ENCODE measurements around the gene TAS1R1.
A peak's percentile ranks its signal among the peaks of the same experiment; 100 is the strongest.

TAS1R1 gene

GRCh38 chr1:6554907-6555778, at the start of gene TAS1R1:
Gene TAS1R1, plus strand, starts transcription at chr1:6555307. Its CDS starts 67 bp downstream, at chr1:6555374.
- H3K27me3 ChIP-seq (ENCODE audit: control insufficient read depth, insufficient read depth, low read length): no peaks in the 10 kb centered on the region
- peaks cover 24% of the 10 kb centered on the region for H3K4me1 ChIP-seq (ENCODE audit: control insufficient read depth, insufficient read depth, low read length)
- H3K36me3 ChIP-seq (ENCODE audit: control insufficient read depth, insufficient read depth, low read length): no peaks in the 10 kb centered on the region
- no peaks in the 10 kb centered on the region for H3K9me3 ChIP-seq (ENCODE audit: control insufficient read depth, low read length)
- peak within 1 kb of the TSS; percentile 88 for H3K9ac ChIP-seq (ENCODE audit: low read length)
- peak within 1 kb of the TSS; percentile 63 for H3K4me3 ChIP-seq (ENCODE audit: low read length)

- H3K4me1 ChIP-seq (ENCODE audit: control insufficient read depth, insufficient read depth, low read length): peaks cover 6% of the 10 kb centered on the region
- no peak overlapping the region for H3K9ac ChIP-seq (ENCODE audit: low read length)
- H3K4me3 ChIP-seq (ENCODE audit: low read length): no peak overlapping the region
- H3K9me3 ChIP-seq (ENCODE audit: control insufficient read depth, low read length): no peaks in the 10 kb centered on the region
- no peaks in the 10 kb centered on the region for H3K36me3 ChIP-seq (ENCODE audit: control insufficient read depth, insufficient read depth, low read length)
- H3K27me3 ChIP-seq (ENCODE audit: control insufficient read depth, insufficient read depth, low read length): peaks cover 13% of the 10 kb centered on the region
Observed at GRCh38 chr1:6505367-6506209, 49.5 kb upstream of the TAS1R1 start.

GRCh38 chr1:6506210-6507036, 48.7 kb upstream of the TAS1R1 start:
- H3K4me3 ChIP-seq (ENCODE audit: low read length): no peak overlapping the region
- no peaks in the 10 kb centered on the region for H3K9me3 ChIP-seq (ENCODE audit: control insufficient read depth, low read length)
- H3K36me3 ChIP-seq (ENCODE audit: control insufficient read depth, insufficient read depth, low read length): no peaks in the 10 kb centered on the region
- peaks cover 6% of the 10 kb centered on the region for H3K4me1 ChIP-seq (ENCODE audit: control insufficient read depth, insufficient read depth, low read length)
- H3K27me3 ChIP-seq (ENCODE audit: control insufficient read depth, insufficient read depth, low read length): peaks cover 13% of the 10 kb centered on the region
- no peak overlapping the region for H3K9ac ChIP-seq (ENCODE audit: low read length)

- H3K9ac ChIP-seq (ENCODE audit: low read length): no peak overlapping the region
- H3K27me3 ChIP-seq (ENCODE audit: control insufficient read depth, insufficient read depth, low read length): peaks cover 8% of the 10 kb centered on the region
- H3K4me3 ChIP-seq (ENCODE audit: low read length): no peak overlapping the region
- H3K36me3 ChIP-seq (ENCODE audit: control insufficient read depth, insufficient read depth, low read length): no peaks in the 10 kb centered on the region
- peaks cover 2% of the 10 kb centered on the region for H3K4me1 ChIP-seq (ENCODE audit: control insufficient read depth, insufficient read depth, low read length)
- no peaks in the 10 kb centered on the region for H3K9me3 ChIP-seq (ENCODE audit: control insufficient read depth, low read length)
Observed at GRCh38 chr1:6507037-6507428, 48.1 kb upstream of the TAS1R1 start.

DNA sequence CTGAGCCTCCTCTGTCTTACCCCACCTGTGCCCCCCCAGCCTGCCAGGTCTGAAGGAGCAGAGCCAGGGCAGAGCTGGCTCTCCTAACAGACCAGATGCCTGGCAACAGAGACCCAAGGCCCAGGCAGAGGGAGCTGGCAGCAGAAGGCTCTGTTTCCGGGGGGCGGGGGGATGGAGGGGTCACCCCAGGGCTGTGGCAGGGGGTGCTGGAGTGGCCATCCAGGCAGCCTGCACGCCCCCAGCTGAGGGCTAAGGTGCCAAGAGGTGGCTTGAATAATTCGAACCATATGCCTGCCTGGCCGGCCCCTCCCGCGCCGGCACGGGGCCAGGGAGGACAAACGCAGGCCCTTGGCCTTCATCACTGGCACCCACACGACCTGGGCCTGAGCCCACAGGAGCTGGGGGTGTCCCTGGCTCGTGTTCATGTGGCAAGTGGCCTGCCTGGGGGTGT, 47.6 kb upstream of the TAS1R1 start:
- Histone ChIP-seq H3K9ac (ENCODE audit: low read length) (no peak overlapping the region), H3K27me3 (ENCODE audit: control insufficient read depth, insufficient read depth, low read length) (peaks cover 6% of the 10 kb centered on the region), H3K9me3 (ENCODE audit: control insufficient read depth, low read length) (no peaks in the 10 kb centered on the region), H3K4me3 (ENCODE audit: low read length) (no peak overlapping the region), H3K4me1 (ENCODE audit: control insufficient read depth, insufficient read depth, low read length) (no peaks in the 10 kb centered on the region), H3K36me3 (ENCODE audit: control insufficient read depth, insufficient read depth, low read length) (no peaks in the 10 kb centered on the region)

DNA sequence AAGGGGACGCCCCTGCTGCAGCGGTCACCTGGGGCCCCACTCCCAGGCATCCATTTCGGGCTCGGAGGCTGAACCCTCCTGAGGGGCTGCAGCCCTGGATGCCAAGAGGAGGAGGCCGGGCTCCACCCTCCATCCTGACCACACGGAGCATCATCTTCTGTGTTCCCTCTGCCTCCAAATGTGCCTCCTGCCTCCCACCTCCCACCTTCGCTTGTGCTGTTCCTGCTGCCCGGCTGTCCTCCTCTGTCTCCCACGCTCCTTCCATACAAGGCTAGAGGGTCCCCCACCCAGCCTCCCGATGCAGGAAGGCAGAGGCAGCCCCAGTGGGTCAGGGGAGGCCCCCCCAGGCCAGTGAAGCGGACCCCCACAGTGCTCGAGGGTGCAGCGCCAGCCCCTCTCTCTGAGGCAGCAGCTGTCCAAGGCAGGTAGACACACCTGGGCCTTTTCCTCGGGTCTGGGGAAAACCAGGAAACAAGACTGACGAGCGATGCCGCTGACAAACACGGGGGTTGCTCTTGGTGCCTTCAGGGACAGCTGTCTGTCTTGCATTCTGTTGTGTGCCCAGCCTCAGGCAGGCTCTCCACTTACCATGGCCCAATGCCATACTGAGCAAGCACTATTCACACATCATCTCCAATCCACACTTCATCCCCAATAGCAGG, 46.8 kb upstream of the TAS1R1 start:
- Histone ChIP-seq H3K4me1 (ENCODE audit: control insufficient read depth, insufficient read depth, low read length) (no peaks in the 10 kb centered on the region), H3K9me3 (ENCODE audit: control insufficient read depth, low read length) (no peaks in the 10 kb centered on the region), H3K9ac (ENCODE audit: low read length) (no peak overlapping the region), H3K36me3 (ENCODE audit: control insufficient read depth, insufficient read depth, low read length) (no peaks in the 10 kb centered on the region), H3K27me3 (ENCODE audit: control insufficient read depth, insufficient read depth, low read length) (peaks cover 6% of the 10 kb centered on the region), H3K4me3 (ENCODE audit: low read length) (no peak overlapping the region)

- H3K4me1 ChIP-seq (ENCODE audit: control insufficient read depth, insufficient read depth, low read length): no peaks in the 10 kb centered on the region
- no peaks in the 10 kb centered on the region for H3K9me3 ChIP-seq (ENCODE audit: control insufficient read depth, low read length)
- H3K36me3 ChIP-seq (ENCODE audit: control insufficient read depth, insufficient read depth, low read length): no peaks in the 10 kb centered on the region
- peaks cover 6% of the 10 kb centered on the region for H3K27me3 ChIP-seq (ENCODE audit: control insufficient read depth, insufficient read depth, low read length)
- H3K9ac ChIP-seq (ENCODE audit: low read length): no peak overlapping the region
- H3K4me3 ChIP-seq (ENCODE audit: low read length): no peak overlapping the region
Observed at GRCh38 chr1:6508816-6509189, 46.3 kb upstream of the TAS1R1 start.

DNA sequence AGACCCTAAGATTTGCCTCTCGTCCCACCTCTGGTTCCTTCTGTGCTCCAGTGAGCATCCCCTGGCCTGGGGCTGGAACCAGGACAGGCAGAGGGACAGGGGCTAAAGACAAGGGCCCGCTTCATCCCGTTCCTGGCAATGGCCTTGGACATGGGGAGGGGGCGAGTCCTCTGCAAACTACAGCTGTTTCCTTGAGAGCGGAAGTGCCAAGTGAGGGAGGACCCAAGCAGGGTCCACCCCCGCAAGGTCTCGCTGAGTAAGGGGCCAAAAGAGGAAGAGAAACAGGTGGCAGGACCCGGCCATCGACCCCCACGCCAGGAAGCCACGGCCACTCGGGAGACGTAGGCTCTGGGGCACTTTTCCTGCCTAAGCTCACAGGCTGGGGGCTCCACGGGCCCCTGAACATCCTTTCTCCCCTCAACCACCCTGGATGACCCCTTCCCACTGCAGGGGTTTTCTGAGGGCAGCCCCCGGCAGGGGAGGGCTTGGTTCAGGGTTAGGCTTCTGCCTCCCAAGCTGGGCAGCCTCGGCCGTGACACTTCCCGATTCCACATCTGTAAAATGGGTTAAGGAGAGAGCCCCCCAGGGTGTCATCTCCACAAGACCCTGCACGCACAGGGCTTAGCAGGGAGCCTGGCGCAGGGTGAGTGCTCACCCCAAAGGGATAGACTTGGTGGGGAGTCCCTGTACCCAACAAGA, 45.7 kb upstream of the TAS1R1 start:
- H3K4me3 ChIP-seq (ENCODE audit: low read length): no peak overlapping the region
- H3K27me3 ChIP-seq (ENCODE audit: control insufficient read depth, insufficient read depth, low read length): peaks cover 6% of the 10 kb centered on the region
- H3K36me3 ChIP-seq (ENCODE audit: control insufficient read depth, insufficient read depth, low read length): no peaks in the 10 kb centered on the region
- no peaks in the 10 kb centered on the region for H3K9me3 ChIP-seq (ENCODE audit: control insufficient read depth, low read length)
- H3K9ac ChIP-seq (ENCODE audit: low read length): no peak overlapping the region
- H3K4me1 ChIP-seq (ENCODE audit: control insufficient read depth, insufficient read depth, low read length): no peaks in the 10 kb centered on the region

- Histone ChIP-seq H3K9ac (ENCODE audit: low read length) (no peak overlapping the region), H3K9me3 (ENCODE audit: control insufficient read depth, low read length) (no peaks in the 10 kb centered on the region), H3K4me1 (ENCODE audit: control insufficient read depth, insufficient read depth, low read length) (no peaks in the 10 kb centered on the region), H3K27me3 (ENCODE audit: control insufficient read depth, insufficient read depth, low read length) (peaks cover 6% of the 10 kb centered on the region), H3K4me3 (ENCODE audit: low read length) (no peak overlapping the region), H3K36me3 (ENCODE audit: control insufficient read depth, insufficient read depth, low read length) (no peaks in the 10 kb centered on the region)
Observed at GRCh38 chr1:6509919-6510291, 45.2 kb upstream of the TAS1R1 start.

DNA sequence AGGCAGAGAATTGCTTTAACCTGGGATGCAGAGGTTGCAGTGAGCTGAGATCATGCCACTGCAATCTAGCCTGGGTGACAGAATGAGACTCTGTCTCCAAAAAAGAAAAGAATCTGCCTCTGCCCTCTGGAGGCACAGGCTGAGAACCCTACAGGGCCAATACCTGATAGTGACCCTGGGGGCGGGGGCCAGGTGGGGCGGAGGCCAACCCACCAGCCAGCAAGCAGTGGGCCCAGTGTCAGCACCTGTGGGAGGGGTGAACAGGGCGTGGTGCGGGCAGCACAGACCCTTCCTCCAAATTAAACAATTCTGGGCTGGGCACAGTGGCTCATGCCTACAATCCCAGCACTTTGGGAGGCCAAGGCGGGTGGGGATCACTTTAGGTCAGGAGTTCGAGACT, 44.6 kb upstream of the TAS1R1 start:
- no peaks in the 10 kb centered on the region for H3K4me1 ChIP-seq (ENCODE audit: control insufficient read depth, insufficient read depth, low read length)
- no peaks in the 10 kb centered on the region for H3K36me3 ChIP-seq (ENCODE audit: control insufficient read depth, insufficient read depth, low read length)
- H3K4me3 ChIP-seq (ENCODE audit: low read length): no peak overlapping the region
- H3K27me3 ChIP-seq (ENCODE audit: control insufficient read depth, insufficient read depth, low read length): peaks cover 6% of the 10 kb centered on the region
- H3K9me3 ChIP-seq (ENCODE audit: control insufficient read depth, low read length): no peaks in the 10 kb centered on the region
- H3K9ac ChIP-seq (ENCODE audit: low read length): no peak overlapping the region

- no peak overlapping the region for H3K4me3 ChIP-seq (ENCODE audit: low read length)
- no peaks in the 10 kb centered on the region for H3K9me3 ChIP-seq (ENCODE audit: control insufficient read depth, low read length)
- peaks cover 6% of the 10 kb centered on the region for H3K27me3 ChIP-seq (ENCODE audit: control insufficient read depth, insufficient read depth, low read length)
- H3K9ac ChIP-seq (ENCODE audit: low read length): no peak overlapping the region
- H3K36me3 ChIP-seq (ENCODE audit: control insufficient read depth, insufficient read depth, low read length): no peaks in the 10 kb centered on the region
- H3K4me1 ChIP-seq (ENCODE audit: control insufficient read depth, insufficient read depth, low read length): no peaks in the 10 kb centered on the region
Observed at GRCh38 chr1:6511056-6511455, 44.1 kb upstream of the TAS1R1 start.

All from mucosa of stomach (tissue), 1 donor.